Brain microvascular endothelial cell (primary cell): Measurements from ENCODE around the gene ATP5MK.

Experiments used
- DNase-seq: peaks from one replicate; pipeline ENCODE4 v3.0.0-alpha.2; 2020
- H3K27ac ChIP-seq: fragments of 250-450 bp; sonication (Bioruptor Pico); 2 replicates; pipeline ENCODE4 v1.5.1; 2020; ENCODE audit warnings: mild to moderate bottlenecking, moderate library complexity
- H3K27me3 ChIP-seq: fragments of 250-450 bp; sonication (Bioruptor Pico); replicated peaks from 2 replicates; pipeline ENCODE4 v1.5.1; 2020; ENCODE audit warnings: mild to moderate bottlenecking
- H3K36me3 ChIP-seq: fragments of 250-450 bp; sonication (Bioruptor Pico); replicated peaks from 2 replicates; pipeline ENCODE4 v1.5.1; 2020; ENCODE audit warnings: mild to moderate bottlenecking
- H3K4me3 ChIP-seq: 2 replicates; pipeline ENCODE4 v1.5.1; 2011; ENCODE audit warnings: low read depth, mild to moderate bottlenecking, control low read depth, low read length, moderate library complexity
- in situ Hi-C: cut with HindIII; loops from 2 replicates; pipeline ENCODE4 v1.10.0; 2017; ENCODE audit warnings: low sequenced_read_pairs, low pct_ligation_motif_present
- TF ChIP-seq, protein P1 (sequence below): IDR thresholded peaks from 2 replicates; pipeline ENCODE4 v1.5.1; 2011; ENCODE audit warnings: low read depth, mild to moderate bottlenecking, moderate library complexity, low read length, control low read depth, inconsistent platforms; ENCODE audit errors: missing control alignments

Gene ATP5MK

DNA sequence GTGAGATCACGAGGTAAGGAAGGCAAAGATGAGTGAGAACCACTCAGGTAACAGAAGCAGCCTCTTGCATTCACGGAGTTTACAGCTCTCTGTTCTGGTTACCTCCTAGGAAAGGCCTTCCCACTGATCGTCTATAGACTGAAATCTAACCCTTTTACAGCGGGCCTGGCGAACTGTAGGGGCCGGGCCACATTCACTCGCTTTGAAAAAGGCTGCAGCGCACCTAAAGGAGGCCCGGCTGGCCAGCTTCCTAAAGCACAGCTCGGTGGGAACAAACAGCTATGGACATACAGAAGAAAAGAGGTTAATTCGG lies 565 bp downstream of the ATP5MK start:
- TF ChIP-seq, protein P1, sequence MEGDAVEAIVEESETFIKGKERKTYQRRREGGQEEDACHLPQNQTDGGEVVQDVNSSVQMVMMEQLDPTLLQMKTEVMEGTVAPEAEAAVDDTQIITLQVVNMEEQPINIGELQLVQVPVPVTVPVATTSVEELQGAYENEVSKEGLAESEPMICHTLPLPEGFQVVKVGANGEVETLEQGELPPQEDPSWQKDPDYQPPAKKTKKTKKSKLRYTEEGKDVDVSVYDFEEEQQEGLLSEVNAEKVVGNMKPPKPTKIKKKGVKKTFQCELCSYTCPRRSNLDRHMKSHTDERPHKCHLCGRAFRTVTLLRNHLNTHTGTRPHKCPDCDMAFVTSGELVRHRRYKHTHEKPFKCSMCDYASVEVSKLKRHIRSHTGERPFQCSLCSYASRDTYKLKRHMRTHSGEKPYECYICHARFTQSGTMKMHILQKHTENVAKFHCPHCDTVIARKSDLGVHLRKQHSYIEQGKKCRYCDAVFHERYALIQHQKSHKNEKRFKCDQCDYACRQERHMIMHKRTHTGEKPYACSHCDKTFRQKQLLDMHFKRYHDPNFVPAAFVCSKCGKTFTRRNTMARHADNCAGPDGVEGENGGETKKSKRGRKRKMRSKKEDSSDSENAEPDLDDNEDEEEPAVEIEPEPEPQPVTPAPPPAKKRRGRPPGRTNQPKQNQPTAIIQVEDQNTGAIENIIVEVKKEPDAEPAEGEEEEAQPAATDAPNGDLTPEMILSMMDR: no peak
- in situ Hi-C loops: no loop called here
- H3K27ac ChIP-seq: peak overlapping the region; percentile 85
- no peak for DNase-seq
- H3K4me3 ChIP-seq: peak overlapping the region; percentile 99
- H3K27me3 ChIP-seq: no peaks in the 10 kb centered on the region
- peaks cover 33% of the 10 kb centered on the region for H3K36me3 ChIP-seq

DNA sequence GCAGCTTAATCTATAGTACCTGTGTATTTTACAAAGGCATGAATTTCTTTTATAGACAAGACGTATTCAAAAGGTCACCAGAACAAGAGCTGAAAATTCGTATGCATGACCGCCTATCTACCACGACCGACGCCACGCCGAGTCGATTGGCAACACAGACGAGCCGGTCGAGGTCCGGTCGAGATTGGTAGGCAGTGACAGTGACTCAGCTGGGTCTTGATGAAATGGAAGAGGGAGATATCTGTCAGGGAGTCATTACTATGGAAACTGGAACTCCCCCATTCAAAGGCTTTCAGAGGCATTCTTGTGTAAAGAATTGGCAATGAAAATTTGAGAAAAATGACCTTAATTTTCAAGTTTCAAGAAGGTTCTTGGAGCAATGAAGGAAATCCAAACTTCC lies 2.1 kb downstream of the ATP5MK start:
- in situ Hi-C loops: no loop called here
- Histone ChIP-seq H3K27me3 (no peaks in the 10 kb centered on the region), H3K4me3 (no peak overlapping the region), H3K36me3 (peaks cover 34% of the 10 kb centered on the region), H3K27ac (no peak overlapping the region)
- no peak for DNase-seq
- TF ChIP-seq, protein P1: no peak

DNA sequence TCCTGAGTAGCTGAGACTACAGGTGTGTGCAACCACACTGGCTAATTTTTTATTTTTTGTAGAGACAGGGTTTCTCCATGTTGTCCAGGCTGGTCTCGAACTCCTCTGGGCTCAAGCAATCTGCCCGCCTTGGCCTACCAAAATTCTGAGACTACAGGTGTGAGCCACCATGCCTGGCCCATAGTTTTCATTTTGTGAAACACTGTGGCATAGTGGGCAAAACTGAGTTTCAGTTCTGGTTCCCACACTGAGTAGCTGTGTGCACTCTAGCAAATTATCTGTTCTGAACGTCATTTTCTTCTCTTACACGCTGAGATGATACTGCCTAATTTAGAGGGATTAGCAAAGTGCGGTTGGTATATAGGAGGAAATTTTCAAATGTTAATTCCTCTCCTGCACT lies 13.5 kb downstream of the ATP5MK start:
- TF ChIP-seq, protein P1: no peak
- Histone ChIP-seq H3K4me3 (no peak overlapping the region), H3K27ac (no peak overlapping the region), H3K27me3 (no peaks in the 10 kb centered on the region), H3K36me3 (peaks cover 4% of the 10 kb centered on the region)
- in situ Hi-C loops: no loop called here
- no peak for DNase-seq

DNA sequence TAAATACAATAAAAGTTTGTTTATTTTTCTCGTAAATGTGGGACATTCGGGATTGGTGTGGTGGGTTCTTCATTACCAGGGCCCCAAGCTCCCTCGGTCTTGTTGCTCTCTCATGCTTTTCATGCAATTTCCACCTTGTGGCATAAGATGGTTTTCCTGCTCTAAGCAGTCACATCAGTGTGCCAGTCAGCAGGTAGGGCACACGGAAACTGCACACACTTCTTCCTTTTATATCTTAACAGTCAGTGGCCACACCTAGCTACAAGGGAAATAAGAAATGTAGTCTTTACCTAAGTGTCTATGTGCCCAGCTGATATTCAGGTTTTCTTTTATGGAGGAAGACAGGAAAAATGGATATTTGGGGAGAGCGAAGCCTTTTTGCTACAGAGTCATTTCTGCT lies 22.0 kb downstream of the ATP5MK start:
- H3K27me3 ChIP-seq: no peaks in the 10 kb centered on the region
- peaks cover 4% of the 10 kb centered on the region for H3K36me3 ChIP-seq
- H3K27ac ChIP-seq: no peak overlapping the region
- no peak for DNase-seq
- in situ Hi-C loops: no loop called here
- TF ChIP-seq, protein P1: no peak
- no peak overlapping the region for H3K4me3 ChIP-seq

DNA sequence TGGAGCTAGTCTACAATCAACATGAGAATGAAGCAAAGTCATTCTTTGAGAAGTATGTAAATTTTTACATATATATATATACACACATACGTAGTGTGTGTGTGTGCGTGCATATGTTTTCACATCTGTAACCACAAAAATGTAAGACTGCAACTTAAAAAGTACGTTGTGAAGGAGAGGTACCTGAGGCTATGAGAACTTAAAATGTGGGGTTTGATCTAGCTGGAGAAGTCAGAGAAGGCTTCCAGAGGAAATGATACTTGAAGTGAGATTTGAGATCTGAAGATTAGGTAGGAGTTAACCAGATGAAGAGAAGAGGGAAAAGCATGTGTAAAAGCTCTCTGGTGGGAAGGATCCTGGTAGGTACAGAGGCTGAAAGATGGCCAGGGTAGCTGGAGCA lies 22.7 kb downstream of the ATP5MK start:
- H3K4me3 ChIP-seq: no peak overlapping the region
- H3K27me3 ChIP-seq: no peaks in the 10 kb centered on the region
- DNase-seq: no peak
- H3K27ac ChIP-seq: no peak overlapping the region
- in situ Hi-C loops: no loop called here
- TF ChIP-seq, protein P1: no peak
- peaks cover 4% of the 10 kb centered on the region for H3K36me3 ChIP-seq

DNA sequence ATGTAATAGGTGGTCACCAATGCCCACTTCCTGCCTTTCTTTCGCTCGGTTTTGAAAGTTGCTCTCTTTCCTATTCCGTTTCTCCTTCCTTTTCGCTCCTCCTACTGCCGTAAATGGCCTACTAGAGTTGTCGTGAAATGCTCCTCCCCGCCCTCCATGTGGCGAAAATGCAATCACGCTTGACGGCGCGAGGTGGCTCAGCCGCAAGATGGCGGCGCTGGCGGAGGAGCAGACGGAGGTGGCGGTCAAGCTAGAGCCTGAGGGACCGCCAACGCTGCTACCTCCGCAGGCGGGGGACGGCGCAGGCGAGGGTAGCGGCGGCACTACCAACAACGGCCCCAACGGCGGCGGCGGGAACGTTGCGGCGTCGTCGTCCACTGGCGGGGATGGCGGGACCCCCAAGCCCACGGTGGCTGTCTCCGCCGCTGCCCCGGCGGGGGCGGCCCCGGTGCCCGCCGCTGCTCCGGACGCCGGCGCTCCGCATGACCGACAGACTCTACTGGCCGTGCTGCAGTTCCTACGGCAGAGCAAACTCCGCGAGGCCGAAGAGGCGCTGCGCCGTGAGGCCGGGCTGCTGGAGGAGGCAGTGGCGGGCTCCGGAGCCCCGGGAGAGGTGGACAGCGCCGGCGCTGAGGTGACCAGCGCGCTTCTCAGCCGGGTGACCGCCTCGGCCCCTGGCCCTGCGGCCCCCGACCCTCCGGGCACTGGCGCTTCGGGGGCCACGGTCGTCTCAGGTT lies 28.3 kb downstream of the ATP5MK start, which contains the start of gene TAF5:
TAF5 (plus strand) TSS at position 195 of the 737 bp plus-strand sequence; CDS start at position 209, 14 bp downstream.
- no peaks in the 10 kb centered on the region for H3K36me3 ChIP-seq
- in situ Hi-C loops: no loop called here
- H3K27ac ChIP-seq: peak within 1 kb of the TSS; percentile 28
- TF ChIP-seq, protein P1: no peak
- H3K27me3 ChIP-seq: no peaks in the 10 kb centered on the region
- peak; percentile 93 for DNase-seq
- peak within 1 kb of the TSS; percentile 81 for H3K4me3 ChIP-seq
